ENCODE results near the gene DBX2.
"Not testable (repeated sequence)": the region's sequence is repeated elsewhere in the genome, so short reads cannot be mapped to it uniquely, and the experiment has no call there.

Gene DBX2

DNA sequence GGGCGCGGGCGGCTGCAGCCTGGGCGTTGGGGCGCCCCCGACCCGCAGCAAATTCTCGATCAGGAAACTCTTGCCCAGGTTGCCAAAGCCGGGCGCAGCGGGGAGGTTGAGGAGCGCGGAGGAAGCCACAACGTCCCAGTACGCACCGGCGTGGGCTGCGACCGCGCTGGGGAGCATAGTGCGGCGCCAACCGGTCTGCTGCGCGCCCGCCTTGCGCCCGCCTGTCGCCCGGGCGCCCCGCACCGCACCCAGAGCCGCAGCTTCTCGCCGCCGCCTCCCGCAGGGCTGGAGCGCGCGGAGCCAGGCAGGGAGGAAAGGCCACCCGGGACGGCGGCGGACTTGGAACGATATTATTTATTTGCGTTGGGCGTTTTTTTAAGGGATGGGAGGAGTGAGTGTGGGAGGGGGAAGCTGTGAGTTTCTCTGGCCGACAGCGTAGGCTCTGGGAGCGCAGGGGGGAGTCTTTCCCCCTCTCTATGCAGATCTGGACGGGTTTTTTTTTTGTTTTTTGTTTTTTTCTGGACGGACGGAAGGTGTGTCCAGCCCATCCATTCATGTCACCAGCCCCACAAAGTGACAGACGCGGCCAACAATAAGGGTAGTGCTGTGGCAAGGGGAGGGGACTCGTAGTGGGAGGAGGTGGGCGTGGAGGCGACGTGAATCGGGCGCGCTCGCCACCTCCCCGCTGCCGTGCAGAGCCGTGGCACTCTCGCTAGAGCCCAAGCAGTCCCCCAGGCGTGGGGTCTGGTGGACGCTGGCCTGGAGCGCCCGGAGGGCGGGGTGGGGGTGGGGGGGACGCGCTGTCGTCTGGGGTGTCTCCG is at the start of gene DBX2:
Gene DBX2, minus strand, starts transcription at position 349 of the 821 bp plus-strand sequence. Its CDS starts 172 bp downstream, at position 177.
- Histone ChIP-seq H3K36me3 (ENCODE audit: control insufficient read depth, insufficient read depth, low read length) (no peaks in the 10 kb centered on the region), H3K4me3 (ENCODE audit: low read depth, low read length) (peak within 1 kb of the TSS; percentile 73), H3K9me3 (ENCODE audit: control insufficient read depth, insufficient read depth, low read length) (no peaks in the 10 kb centered on the region), H3K9ac (ENCODE audit: low read depth, low read length) (no peak within 1 kb of the TSS), H3K27me3 (ENCODE audit: control insufficient read depth, insufficient read depth, low read length) (peaks cover 48% of the 10 kb centered on the region), H3K4me1 (ENCODE audit: control insufficient read depth, insufficient read depth, low read length) (no peaks in the 10 kb centered on the region)

DNA sequence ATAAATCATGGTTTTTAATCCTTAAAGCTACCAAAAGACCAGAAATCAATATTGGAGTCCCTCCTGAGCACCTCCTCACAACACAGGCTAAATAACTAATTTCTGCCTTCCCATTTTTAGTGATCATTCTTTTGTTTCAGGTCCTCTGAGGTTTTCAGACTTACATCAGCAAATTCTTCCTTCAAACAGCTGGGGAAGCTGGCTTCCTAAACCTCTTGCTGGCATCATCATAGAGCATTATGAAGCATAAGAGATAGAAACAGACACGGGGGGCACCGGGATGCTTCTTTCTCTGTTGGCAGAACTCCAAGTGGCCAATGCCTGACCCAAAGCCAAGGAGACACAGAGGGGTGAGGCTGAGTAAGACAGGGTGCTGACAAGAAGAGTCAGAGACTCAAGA is 47.9 kb upstream of the DBX2 start:
- H3K9me3 ChIP-seq (ENCODE audit: control insufficient read depth, insufficient read depth, low read length), result no peaks in the 10 kb centered on the region
- H3K9ac ChIP-seq (ENCODE audit: low read depth, low read length), result no peak overlapping the region
- no peak overlapping the region for H3K4me3 ChIP-seq (ENCODE audit: low read depth, low read length)
- H3K27me3 ChIP-seq (ENCODE audit: control insufficient read depth, insufficient read depth, low read length), result no peaks in the 10 kb centered on the region
- H3K36me3 ChIP-seq (ENCODE audit: control insufficient read depth, insufficient read depth, low read length), result no peaks in the 10 kb centered on the region
- H3K4me1 ChIP-seq (ENCODE audit: control insufficient read depth, insufficient read depth, low read length), result no peaks in the 10 kb centered on the region

DNA sequence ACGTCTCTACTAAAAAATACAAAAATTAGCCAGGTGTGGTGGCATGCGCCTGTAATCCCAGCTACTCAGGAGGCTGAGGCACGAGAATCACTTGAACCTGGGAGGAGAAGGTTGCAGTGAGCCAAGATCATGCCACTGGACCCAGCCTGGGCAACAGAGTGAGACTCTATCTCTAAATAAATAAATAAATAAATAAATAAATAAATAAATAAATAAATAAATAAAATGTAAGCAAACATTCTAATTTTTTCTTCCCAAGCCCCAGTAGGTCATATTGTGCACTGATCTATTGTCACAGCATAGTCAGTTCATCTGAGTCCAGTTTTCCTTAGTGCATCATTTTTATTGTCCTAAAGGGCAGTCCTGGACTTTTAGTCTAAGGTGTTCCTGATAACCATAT is 44.5 kb upstream of the DBX2 start:
- H3K27me3 ChIP-seq (ENCODE audit: control insufficient read depth, insufficient read depth, low read length); H3K36me3 ChIP-seq (ENCODE audit: control insufficient read depth, insufficient read depth, low read length); H3K4me1 ChIP-seq (ENCODE audit: control insufficient read depth, insufficient read depth, low read length); H3K9me3 ChIP-seq (ENCODE audit: control insufficient read depth, insufficient read depth, low read length); H3K4me3 ChIP-seq (ENCODE audit: low read depth, low read length); H3K9ac ChIP-seq (ENCODE audit: low read depth, low read length): not testable (repeated sequence)

DNA sequence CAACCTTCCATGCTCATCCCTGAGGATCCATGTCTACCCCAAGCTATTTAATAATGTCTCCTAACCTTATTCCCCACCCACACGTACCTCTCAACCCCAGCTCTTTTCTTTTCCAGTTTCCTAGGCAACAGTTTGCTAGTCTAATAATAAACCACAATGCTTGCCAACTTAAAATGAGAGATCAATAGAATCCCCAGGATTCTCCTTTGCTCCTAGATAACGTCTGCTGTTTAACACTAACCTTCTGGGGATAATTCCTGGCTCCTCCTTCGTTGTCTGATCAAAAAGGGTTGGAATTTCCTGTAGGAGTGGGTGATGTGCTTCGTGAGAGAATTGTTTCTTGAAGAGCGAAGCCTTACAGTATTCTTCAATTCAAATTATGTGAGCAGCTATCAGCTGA is 42.2 kb upstream of the DBX2 start:
- H3K4me1 ChIP-seq (ENCODE audit: control insufficient read depth, insufficient read depth, low read length), result peaks cover 10% of the 10 kb centered on the region
- no peaks in the 10 kb centered on the region for H3K27me3 ChIP-seq (ENCODE audit: control insufficient read depth, insufficient read depth, low read length)
- no peaks in the 10 kb centered on the region for H3K9me3 ChIP-seq (ENCODE audit: control insufficient read depth, insufficient read depth, low read length)
- no peaks in the 10 kb centered on the region for H3K36me3 ChIP-seq (ENCODE audit: control insufficient read depth, insufficient read depth, low read length)
- no peak overlapping the region for H3K4me3 ChIP-seq (ENCODE audit: low read depth, low read length)
- no peak overlapping the region for H3K9ac ChIP-seq (ENCODE audit: low read depth, low read length)

DNA sequence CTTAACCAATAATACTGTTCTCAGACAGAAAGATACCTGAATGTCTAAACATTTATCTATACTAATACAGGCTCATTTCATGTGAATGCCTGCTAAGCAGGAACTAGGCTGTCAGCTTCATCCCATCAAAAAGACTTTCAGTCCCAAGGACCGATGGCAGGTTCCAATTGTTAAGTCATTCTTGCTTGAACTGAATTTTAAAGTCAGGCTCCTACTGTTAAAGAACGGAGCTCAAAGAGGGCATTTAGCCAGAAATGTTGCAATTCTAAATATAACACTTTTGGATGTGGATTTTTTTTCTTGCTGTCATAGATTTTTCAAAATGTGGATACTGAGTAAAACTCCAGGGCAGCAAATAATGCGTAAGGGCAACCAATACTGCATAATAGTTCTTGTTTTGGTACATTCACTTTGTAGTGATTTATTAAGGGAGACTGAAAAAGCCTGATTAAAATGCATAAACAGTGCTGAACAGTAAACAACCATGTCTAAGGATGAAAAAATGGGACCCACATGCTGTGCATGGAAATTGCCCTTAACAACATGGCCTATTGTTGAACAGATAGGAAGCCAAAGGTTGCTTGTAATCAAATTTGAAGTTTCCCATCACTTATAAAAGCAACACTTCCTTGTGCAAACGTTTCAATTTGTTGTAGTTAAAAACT is 38.6 kb upstream of the DBX2 start:
- Histone ChIP-seq H3K4me1 (ENCODE audit: control insufficient read depth, insufficient read depth, low read length) (peaks cover 10% of the 10 kb centered on the region), H3K4me3 (ENCODE audit: low read depth, low read length) (no peak overlapping the region), H3K9ac (ENCODE audit: low read depth, low read length) (no peak overlapping the region), H3K9me3 (ENCODE audit: control insufficient read depth, insufficient read depth, low read length) (no peaks in the 10 kb centered on the region), H3K36me3 (ENCODE audit: control insufficient read depth, insufficient read depth, low read length) (no peaks in the 10 kb centered on the region), H3K27me3 (ENCODE audit: control insufficient read depth, insufficient read depth, low read length) (no peaks in the 10 kb centered on the region)

DNA sequence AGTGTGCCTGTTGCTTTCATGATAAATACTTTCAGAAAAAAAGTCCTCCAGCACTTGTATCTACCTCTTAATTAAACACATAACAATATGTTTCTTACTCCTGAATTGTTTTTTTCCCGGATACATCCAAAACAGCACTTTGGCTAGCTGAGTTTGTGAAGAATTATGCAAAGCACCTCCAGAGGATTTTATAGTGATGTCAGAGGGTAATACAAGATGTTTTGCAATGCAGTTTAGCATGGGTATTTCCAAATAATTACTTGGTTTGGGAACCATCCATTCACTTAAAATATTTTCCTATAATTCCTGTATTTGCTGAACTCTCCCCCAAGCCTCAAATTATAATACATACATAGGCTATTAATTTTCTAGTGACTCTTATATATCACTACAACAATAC is 37.7 kb upstream of the DBX2 start:
- Histone ChIP-seq H3K4me3 (ENCODE audit: low read depth, low read length) (no peak overlapping the region), H3K4me1 (ENCODE audit: control insufficient read depth, insufficient read depth, low read length) (peaks cover 10% of the 10 kb centered on the region), H3K27me3 (ENCODE audit: control insufficient read depth, insufficient read depth, low read length) (no peaks in the 10 kb centered on the region), H3K9ac (ENCODE audit: low read depth, low read length) (no peak overlapping the region), H3K9me3 (ENCODE audit: control insufficient read depth, insufficient read depth, low read length) (no peaks in the 10 kb centered on the region), H3K36me3 (ENCODE audit: control insufficient read depth, insufficient read depth, low read length) (no peaks in the 10 kb centered on the region)

DNA sequence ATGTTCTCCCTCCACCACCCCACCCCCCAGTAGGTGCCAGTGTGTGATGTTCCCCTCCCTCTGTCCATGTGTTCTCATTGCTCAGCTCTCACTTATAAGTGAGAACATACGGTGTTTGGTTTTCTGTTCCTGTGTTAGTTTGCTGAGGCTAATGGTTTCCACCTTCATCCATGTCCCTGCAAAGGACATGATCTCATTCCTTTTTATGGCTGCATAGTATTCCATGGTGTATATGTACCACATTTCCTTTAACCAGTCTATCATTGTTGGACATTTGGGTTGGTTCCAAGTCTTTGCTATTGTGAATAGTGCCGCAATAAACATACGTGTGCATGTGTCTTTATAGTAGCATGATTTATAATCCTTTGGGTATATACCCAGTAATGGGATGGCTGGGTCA is 33.3 kb upstream of the DBX2 start:
- H3K4me1 ChIP-seq (ENCODE audit: control insufficient read depth, insufficient read depth, low read length); H3K4me3 ChIP-seq (ENCODE audit: low read depth, low read length); H3K9me3 ChIP-seq (ENCODE audit: control insufficient read depth, insufficient read depth, low read length); H3K9ac ChIP-seq (ENCODE audit: low read depth, low read length); H3K36me3 ChIP-seq (ENCODE audit: control insufficient read depth, insufficient read depth, low read length); H3K27me3 ChIP-seq (ENCODE audit: control insufficient read depth, insufficient read depth, low read length): not testable (repeated sequence)

DNA sequence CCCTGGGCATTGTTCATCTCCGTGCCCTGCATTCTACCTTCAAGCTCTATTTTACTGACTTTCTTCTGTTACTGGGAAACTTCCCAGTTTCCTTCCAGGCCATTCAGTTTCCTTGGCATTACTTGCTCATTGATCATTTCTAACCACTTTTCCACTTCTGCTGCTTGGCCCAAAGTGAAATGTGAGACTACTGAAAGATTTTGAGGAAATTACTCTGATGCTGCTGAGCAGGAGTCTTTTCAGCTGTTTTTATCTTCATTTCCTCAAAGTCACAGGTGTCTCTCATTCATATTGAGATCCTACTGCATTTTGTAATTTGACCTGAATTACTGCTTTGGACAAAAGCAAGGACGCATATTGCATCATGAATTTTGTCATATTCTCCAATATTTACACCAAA is 26.4 kb upstream of the DBX2 start:
- no peak overlapping the region for H3K9ac ChIP-seq (ENCODE audit: low read depth, low read length)
- no peaks in the 10 kb centered on the region for H3K36me3 ChIP-seq (ENCODE audit: control insufficient read depth, insufficient read depth, low read length)
- H3K27me3 ChIP-seq (ENCODE audit: control insufficient read depth, insufficient read depth, low read length), result no peaks in the 10 kb centered on the region
- peaks cover 25% of the 10 kb centered on the region for H3K4me1 ChIP-seq (ENCODE audit: control insufficient read depth, insufficient read depth, low read length)
- no peaks in the 10 kb centered on the region for H3K9me3 ChIP-seq (ENCODE audit: control insufficient read depth, insufficient read depth, low read length)
- no peak overlapping the region for H3K4me3 ChIP-seq (ENCODE audit: low read depth, low read length)

DNA sequence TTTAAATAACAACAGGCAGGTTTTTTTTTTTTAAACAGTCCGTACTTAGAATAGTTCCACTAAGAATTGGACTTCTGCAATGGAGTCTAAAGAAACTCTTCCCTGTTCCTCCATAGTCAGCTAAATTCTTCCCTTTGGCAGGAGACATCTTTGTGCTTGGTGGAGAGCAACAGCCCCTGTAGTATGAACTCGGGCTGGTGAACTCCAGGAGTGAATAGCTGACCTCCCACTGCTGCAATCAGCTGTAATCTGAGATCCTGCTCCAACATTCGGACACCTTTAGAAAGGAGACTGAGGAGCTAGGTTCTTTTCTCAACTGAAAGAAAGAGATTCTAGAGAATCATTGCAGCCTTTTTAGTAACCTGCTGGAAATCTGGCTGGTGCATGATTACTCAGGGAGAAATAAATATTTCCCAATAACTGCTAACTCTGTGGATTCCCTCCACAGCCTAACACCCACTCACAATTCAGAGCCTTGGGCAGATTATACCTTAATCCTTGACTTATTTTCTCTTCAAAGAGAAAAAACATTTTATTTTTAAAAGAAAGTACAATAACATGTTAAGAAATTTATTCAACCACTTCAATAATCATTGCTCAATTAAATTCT is 25.6 kb upstream of the DBX2 start:
- Histone ChIP-seq H3K9ac (ENCODE audit: low read depth, low read length) (no peak overlapping the region), H3K27me3 (ENCODE audit: control insufficient read depth, insufficient read depth, low read length) (no peaks in the 10 kb centered on the region), H3K4me3 (ENCODE audit: low read depth, low read length) (no peak overlapping the region), H3K36me3 (ENCODE audit: control insufficient read depth, insufficient read depth, low read length) (no peaks in the 10 kb centered on the region), H3K9me3 (ENCODE audit: control insufficient read depth, insufficient read depth, low read length) (no peaks in the 10 kb centered on the region), H3K4me1 (ENCODE audit: control insufficient read depth, insufficient read depth, low read length) (peaks cover 26% of the 10 kb centered on the region)

DNA sequence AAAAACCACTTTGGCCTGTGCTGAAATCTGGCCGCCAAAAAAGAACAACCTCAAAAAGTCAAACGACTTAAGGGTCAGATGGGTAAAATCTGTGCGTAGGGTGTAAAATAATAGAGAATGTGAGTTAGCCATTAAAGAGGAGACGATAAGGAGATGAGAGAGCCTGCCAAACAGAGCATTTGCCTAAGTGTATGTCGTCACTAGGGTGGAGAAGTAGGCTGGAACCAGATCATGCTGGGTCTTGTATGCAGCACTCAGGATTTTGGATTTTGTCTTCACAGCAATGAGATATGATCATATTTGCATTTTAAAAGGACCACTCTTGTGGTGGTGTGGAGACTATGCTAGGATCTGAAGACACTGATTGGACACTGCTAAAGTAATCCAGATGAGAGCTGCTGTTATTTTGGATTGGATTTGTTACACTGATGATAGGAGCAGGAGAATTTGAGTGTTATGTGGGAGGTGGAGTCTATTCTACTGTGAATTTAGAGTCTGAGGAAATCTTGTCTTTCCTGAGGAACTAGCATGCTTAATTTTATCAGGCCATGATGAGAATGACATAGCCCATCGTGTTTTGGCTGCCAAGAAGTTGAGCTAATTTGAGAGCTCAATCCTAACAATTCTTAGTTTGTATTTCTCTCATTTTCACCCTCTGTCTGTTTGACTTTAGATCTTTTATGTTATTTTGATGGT is 24.8 kb upstream of the DBX2 start:
- H3K36me3 ChIP-seq (ENCODE audit: control insufficient read depth, insufficient read depth, low read length), result no peaks in the 10 kb centered on the region
- no peaks in the 10 kb centered on the region for H3K27me3 ChIP-seq (ENCODE audit: control insufficient read depth, insufficient read depth, low read length)
- no peak overlapping the region for H3K9ac ChIP-seq (ENCODE audit: low read depth, low read length)
- peaks cover 26% of the 10 kb centered on the region for H3K4me1 ChIP-seq (ENCODE audit: control insufficient read depth, insufficient read depth, low read length)
- H3K4me3 ChIP-seq (ENCODE audit: low read depth, low read length), result no peak overlapping the region
- no peaks in the 10 kb centered on the region for H3K9me3 ChIP-seq (ENCODE audit: control insufficient read depth, insufficient read depth, low read length)

DNA sequence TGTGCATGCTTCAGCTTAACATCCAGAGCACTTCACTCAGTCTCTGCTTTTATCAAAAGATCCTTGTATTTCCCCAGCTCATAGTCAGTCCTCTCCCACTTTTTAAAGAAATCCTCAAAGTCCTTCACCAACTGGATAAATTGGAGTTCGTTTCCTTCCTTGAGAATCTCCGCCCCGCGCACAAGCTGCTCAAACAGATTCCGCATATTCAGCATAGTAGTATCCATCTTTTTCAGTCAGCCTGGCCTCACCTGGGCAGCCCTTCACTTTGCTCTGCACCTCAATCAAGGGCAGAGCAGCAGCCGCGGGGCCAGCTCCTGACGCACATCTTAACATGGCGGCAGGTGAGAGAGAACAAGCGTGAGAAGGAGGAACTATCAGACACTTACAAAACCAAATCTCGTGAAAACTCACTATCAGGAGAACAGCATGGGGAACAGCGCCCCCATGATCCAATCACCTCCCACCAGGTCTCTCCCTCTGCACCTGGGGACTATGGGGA is 14.3 kb upstream of the DBX2 start:
- H3K27me3 ChIP-seq (ENCODE audit: control insufficient read depth, insufficient read depth, low read length), result no peaks in the 10 kb centered on the region
- H3K36me3 ChIP-seq (ENCODE audit: control insufficient read depth, insufficient read depth, low read length), result no peaks in the 10 kb centered on the region
- no peaks in the 10 kb centered on the region for H3K9me3 ChIP-seq (ENCODE audit: control insufficient read depth, insufficient read depth, low read length)
- no peak overlapping the region for H3K4me3 ChIP-seq (ENCODE audit: low read depth, low read length)
- H3K4me1 ChIP-seq (ENCODE audit: control insufficient read depth, insufficient read depth, low read length), result no peaks in the 10 kb centered on the region
- no peak overlapping the region for H3K9ac ChIP-seq (ENCODE audit: low read depth, low read length)

Data from iPS-15b (cell line).